ENCODE results near the gene WBP2. TPM values are rescaled to one million over a fixed set of nuclear protein-coding genes. Genes with fewer than 3 reads are reported as not detected.

Gene WBP2
- total RNA-seq, 4 donors from 2014 or later: 129 to 259 (median 148) TPM

GRCh38 chr17:75894049-75894733, 39.1 kb upstream of the WBP2 start:
- Histone ChIP-seq H3K4me3 (no peak overlapping the region), H3K27ac (peak overlapping the region; percentile 80 to 96 (median 92))
- in situ Hi-C loops (cut with MboI; ENCODE audit: low sequenced_read_pairs in 4 of 4): loop anchor here in 1 of 4 donors (25.0 kb wide), 1 partner anchor 132 kb away; the partner anchor contains the start of gene GALK1

GRCh38 chr17:75893305-75894048, 38.3 kb upstream of the WBP2 start:
- in situ Hi-C loops (cut with MboI; ENCODE audit: low sequenced_read_pairs in 4 of 4) (loop anchor here in 1 of 4 donors (25.0 kb wide), 1 partner anchor 131 kb away; the partner anchor contains the start of gene GALK1), intact Hi-C loops (cut with DNase I; ENCODE audit: low total_unique reads) (no loop called here)
- H3K4me3 ChIP-seq: no peak overlapping the region
- H3K9me3 ChIP-seq: no peaks in the 10 kb centered on the region
- no peaks in the 10 kb centered on the region for H3K27me3 ChIP-seq
- DNase-seq: no peak
- H3K36me3 ChIP-seq: peaks cover 0 to 17% of the 10 kb centered on the region in 2 donors
- no peak for TF ChIP-seq POLR2A (IDR thresholded peaks at IDR 0.05)
- TF ChIP-seq CTCF (IDR thresholded peaks at IDR 0.05 in 4 of 5, conservative IDR thresholded peaks at IDR 0.05 in 1 of 5): no peak
- peaks cover 16 to 28% of the 10 kb centered on the region in 2 donors for H3K4me1 ChIP-seq
- no peak for ATAC-seq
- H3K27ac ChIP-seq: peak overlapping the region in 2 of 4 donors; percentile 96

More at GRCh38 chr17:75894049-75894733, 39.1 kb upstream of the WBP2 start:
- ATAC-seq (no peak), DNase-seq (no peak)
- Histone ChIP-seq H3K27me3 (no peaks in the 10 kb centered on the region), H3K4me1 (peaks cover 16 to 28% of the 10 kb centered on the region in 2 donors), H3K9me3 (no peaks in the 10 kb centered on the region), H3K36me3 (peaks cover 0 to 24% of the 10 kb centered on the region in 2 donors)
- intact Hi-C loops (cut with DNase I; ENCODE audit: low total_unique reads): no loop called here
- TF ChIP-seq POLR2A (IDR thresholded peaks at IDR 0.05): no peak
- TF ChIP-seq CTCF (IDR thresholded peaks at IDR 0.05 in 4 of 5, conservative IDR thresholded peaks at IDR 0.05 in 1 of 5): no peak

- no peaks in the 10 kb centered on the region for H3K9me3 ChIP-seq
- peaks cover 0 to 12% of the 10 kb centered on the region in 2 donors for H3K36me3 ChIP-seq
- DNase-seq (no peak), ATAC-seq (no peak)
- peaks cover 16 to 28% of the 10 kb centered on the region in 2 donors for H3K4me1 ChIP-seq
- in situ Hi-C loops (cut with MboI; ENCODE audit: low sequenced_read_pairs in 4 of 4) (loop anchor here in 1 of 4 donors (25.0 kb wide), 1 partner anchor 130 kb away; the partner anchor contains the start of gene GALK1), intact Hi-C loops (cut with DNase I; ENCODE audit: low total_unique reads) (no loop called here)
- H3K27me3 ChIP-seq: no peaks in the 10 kb centered on the region
- H3K27ac ChIP-seq: no peak overlapping the region
- no peak overlapping the region for H3K4me3 ChIP-seq
- no peak for TF ChIP-seq POLR2A (IDR thresholded peaks at IDR 0.05)
- no peak for TF ChIP-seq CTCF (IDR thresholded peaks at IDR 0.05 in 4 of 5, conservative IDR thresholded peaks at IDR 0.05 in 1 of 5)
These were observed 37.6 kb upstream of the WBP2 start for GRCh38 chr17:75892556-75893224.

GRCh38 chr17:75891605-75892555, 36.7 kb upstream of the WBP2 start:
- no peaks in the 10 kb centered on the region for H3K9me3 ChIP-seq
- in situ Hi-C loops (cut with MboI; ENCODE audit: low sequenced_read_pairs in 4 of 4): loop anchor here in 1 of 4 donors (25.0 kb wide), 1 partner anchor 130 kb away; the partner anchor contains the start of gene GALK1
- H3K27ac ChIP-seq: no peak overlapping the region
- intact Hi-C loops (cut with DNase I; ENCODE audit: low total_unique reads): no loop called here
- no peaks in the 10 kb centered on the region for H3K27me3 ChIP-seq
- DNase-seq: no peak
- no peak overlapping the region for H3K4me3 ChIP-seq
- ATAC-seq: no peak
- H3K36me3 ChIP-seq: peaks cover 0 to 12% of the 10 kb centered on the region in 2 donors
- H3K4me1 ChIP-seq: peaks cover 10 to 21% of the 10 kb centered on the region in 2 donors
- no peak for TF ChIP-seq CTCF (IDR thresholded peaks at IDR 0.05 in 4 of 5, conservative IDR thresholded peaks at IDR 0.05 in 1 of 5)
- TF ChIP-seq POLR2A (IDR thresholded peaks at IDR 0.05): no peak
